T-helper 2 cell treated with Interferon-gamma antibody and Interleukin-4, amounts not matched to agents 100 ng/mL and 5 ng/mL, for 36 hours (primary cell): ENCODE measurements around the gene GAS7. TPM values are rescaled to one million over a fixed set of nuclear protein-coding genes. Genes with fewer than 3 reads are reported as not detected.

Experiments
- intact Hi-C: fragments of 100-400 bp; cut with micrococcal nuclease; formaldehyde crosslinking; loops from one replicate; pipeline ENCODE4 v1.15.1; 2023
- total RNA-seq: library from RNA; stranded (reverse); gene quantifications from 2 replicates; pipeline ENCODE4 v1.2.3, GENCODE V29; 2022

GAS7 gene
- total RNA-seq, 1 donor from 2014 or later: 0.30 TPM

DNA sequence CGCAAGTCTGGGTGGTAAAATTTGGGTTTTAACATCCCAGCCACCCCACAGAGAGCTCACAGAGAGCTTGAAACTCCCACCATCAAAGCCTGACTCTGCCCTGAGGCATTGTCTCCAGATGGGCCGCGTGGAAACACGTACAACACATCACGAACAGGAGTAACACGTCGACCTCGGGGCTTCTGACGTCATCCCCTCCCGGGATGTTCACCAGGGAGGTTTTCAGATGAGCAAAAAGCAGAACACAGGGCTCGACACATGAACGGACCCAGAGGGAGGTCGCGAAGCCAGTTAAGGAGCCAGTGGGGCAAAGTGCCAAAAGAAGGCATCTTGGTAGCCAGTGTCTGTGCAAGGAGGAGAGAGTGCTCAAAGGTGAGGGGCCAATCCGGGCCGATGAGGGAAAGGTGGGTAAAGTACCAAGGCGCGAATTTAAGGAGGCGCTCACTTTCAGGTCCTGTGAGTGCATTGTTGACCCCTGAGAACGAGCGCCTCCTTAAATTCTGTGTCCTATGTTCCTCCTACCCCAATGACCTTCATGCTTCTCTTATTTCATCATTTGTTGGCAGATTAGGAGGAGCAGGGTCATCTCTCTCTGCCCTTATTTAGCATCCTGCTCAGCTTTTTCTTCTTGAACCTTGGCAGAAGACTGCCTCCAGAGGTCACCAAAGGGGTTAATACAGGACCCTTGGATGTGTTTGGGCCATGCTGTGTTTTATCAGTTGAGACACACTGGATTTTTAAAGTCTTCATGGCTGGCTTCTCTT is 298.9 kb downstream of the GAS7 start:
- intact Hi-C loops: no loop called here

DNA sequence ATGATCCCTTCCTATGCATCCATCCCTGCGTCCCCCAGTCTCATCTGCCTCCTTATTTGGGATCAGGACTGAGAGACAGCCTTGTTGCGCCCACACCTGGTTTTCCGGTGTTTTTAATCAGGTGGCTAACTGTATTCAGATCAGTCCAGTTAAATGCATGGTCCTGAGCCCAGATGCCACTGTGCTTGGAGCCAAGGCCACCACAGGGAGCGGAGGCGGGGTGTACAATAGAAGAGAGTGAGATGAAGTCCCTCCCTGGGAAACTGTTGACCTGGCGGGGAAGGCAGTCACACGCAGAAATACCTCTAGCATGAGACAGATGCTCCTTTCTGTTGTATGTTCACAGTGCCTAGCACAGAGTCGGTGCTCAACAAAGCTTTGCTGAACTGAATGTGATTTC is 299.6 kb downstream of the GAS7 start:
- intact Hi-C loops: no loop called here

DNA sequence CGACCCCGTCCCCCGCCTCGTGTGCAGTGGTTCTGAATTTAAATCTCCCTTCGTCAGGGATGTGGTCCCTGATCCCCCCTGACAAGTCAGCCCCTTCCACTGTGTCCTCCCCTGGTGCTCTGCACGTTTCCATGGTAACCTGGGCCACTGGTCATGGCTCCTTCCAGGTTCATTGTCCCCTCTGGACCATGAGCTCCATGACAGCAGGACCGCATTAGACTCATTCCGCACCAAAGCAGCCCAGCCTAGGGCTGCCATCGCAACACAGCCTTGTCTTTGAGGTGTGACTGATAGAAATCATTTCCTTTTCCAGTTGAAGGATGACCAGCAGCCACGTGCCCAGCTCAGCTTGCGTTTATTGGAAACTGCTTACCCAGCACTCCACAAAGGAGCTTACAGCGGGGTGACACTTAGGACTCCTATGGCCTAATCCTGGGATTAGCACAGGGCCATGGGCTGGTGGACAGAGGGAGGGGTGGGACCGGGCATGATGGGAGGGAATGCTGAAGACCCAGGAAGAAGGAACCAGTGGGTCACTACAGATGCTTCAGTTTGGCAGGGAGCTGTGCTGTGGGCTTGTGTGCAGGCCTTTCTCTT is 300.9 kb downstream of the GAS7 start:
- intact Hi-C loops: no loop called here

DNA sequence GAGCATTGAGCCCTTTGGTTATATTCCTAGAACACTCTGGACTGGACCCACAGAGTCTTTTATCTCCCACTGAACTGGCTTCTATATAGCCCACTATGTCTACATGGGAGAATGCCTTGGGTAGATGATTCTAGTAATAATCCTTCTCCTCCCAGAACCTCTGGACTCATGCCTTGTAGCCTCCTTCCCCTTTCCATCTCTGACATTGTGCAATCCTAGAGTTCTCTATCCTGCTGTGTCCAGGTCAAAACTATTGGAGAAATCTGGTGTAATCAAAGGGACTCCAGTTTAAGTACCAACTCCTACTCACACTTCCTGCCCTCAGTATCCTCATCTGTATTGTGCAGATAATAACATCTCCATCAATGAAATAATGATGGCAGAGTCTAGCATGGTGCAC is 302.5 kb downstream of the GAS7 start:
- intact Hi-C loops: no loop called here

DNA sequence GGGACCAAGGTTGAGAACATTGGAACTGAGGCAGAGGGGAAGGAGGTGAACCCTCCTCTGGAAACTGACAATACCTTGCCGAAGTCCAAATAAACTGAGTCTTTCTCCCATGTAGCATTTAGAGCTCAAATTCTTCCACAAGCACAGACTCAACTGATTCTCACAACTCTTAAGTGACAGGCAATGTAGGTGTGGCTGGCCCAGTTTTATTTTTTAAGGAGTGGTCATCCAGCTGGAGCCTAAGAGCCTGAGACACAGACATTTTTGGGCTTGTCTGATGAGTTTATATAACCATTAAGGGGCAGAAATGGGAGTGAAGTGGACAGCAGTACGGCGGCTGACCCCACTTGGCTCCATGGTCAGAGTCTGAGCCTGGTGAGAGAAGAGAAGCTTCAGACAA is 304.2 kb downstream of the GAS7 start:
- intact Hi-C loops: no loop called here

DNA sequence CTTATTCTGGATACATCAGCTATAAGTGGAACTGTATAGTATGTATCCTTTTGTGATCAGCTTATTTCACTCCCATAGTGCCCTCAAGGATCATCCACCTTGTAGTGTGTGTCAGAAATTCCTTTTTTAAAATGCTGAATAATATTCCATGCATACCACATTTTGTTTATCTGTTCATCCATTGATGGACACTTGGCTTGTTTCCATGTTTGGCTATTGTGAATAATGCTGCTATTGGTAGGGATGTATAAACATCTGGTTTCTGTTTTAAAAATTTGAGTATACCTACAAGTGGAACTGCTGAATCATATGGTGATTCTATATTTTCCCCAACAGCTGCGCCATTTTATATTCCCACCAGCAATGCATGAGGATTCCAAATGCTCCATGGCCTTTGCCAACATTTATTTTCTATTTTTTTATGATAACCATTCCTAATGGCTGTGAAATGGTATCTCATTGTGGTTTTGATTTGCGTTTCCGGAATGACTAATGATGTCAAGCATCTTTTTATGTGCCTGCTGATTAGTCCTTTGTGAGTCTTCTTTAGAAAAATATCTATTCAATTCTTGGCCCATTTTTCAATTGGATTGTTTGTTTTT is 304.9 kb downstream of the GAS7 start:
- intact Hi-C loops: no loop called here

DNA sequence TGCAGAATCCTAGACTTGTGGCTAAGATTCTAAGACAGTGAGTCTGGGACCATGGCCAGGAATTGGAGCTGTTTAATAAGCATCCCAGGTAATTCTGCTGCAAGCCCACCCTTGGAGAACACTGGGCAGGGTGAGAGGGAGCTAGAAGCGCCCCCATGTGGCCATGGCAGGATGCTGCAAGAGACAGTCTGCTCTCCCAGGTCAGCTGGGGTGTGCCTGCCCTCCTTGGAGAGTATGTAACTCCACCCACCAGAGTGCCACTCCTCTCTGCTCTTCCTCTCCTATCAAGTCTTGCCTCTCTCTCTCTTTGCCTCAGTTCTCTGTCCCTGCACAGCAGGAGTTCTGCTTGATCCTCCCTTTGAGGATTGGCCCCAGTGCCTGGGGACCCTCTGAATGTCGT is 308.3 kb downstream of the GAS7 start:
- intact Hi-C loops: no loop called here

DNA sequence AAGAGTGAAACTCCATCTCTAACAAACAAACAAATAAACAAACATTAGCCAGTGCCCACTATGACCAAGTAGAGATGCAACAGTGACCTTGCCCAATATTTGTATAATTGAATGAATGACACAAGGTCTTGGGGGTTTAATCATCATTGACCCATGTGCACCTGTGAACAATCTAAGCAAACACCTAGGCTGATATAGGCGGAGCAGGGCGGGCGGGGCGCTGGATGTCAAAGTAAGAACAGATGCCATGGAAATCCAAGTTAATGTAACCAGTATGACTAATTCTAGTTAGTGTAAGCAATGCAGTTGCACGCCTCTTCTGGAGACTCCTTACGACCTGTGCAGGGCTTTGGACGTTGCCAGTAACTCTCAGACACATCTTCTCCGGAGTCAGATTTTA is 310.9 kb downstream of the GAS7 start:
- intact Hi-C loops: no loop called here

DNA sequence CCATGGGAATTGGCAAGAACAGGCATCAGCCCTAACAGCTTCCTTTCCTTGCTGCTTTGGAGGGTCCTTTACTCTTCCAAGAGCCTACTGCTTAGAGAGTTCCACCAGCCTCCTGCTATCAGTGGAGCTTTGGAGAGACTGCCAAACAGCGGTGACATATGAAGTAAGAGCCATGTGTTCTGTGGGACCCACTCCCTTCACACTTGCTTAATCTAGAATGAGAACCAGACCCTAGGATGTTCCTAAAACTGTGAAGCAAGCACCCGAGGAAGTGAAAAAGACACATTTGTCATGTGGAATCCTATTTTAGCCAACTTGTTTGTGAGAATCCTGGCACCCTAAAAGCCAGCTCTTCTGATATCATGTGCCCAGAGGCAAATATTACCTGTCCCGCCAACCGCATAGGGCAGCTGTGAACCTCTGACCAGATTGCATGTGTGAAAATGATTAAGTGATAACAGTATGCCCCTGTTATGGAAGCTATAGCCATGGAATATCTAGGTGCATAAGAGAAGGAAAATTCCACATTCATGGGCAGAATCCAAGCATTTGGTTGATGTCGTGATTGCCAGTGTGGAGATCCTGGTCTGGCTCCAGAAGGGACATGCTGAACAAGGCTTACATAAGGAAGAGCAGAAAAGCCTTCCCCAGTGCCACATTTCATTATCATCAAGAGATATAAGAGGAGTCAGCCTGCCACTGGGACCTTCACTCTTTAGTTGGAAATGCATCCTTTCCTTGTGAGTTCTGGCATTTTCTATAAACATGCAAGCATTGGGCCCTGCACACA is 312.1 kb downstream of the GAS7 start:
- intact Hi-C loops: no loop called here

DNA sequence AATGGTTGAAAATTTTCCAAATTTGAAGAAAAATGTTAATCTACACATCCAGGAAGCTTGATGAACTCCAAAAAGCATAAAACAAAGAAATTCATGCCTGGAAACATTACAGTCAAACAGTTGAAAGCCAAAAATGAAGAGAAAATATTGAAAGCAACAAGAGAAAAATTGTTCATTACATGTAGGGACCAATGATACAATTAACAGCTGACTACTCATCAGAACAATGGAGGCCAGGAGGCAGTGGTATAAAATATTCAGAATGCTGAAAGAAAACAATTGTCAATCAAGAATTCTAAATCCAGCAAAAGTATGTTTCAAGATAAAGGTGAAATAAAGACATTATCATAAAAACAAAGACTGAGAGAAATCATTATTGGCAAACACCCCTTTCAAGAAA is 315.0 kb downstream of the GAS7 start:
- intact Hi-C loops: no loop called here

DNA sequence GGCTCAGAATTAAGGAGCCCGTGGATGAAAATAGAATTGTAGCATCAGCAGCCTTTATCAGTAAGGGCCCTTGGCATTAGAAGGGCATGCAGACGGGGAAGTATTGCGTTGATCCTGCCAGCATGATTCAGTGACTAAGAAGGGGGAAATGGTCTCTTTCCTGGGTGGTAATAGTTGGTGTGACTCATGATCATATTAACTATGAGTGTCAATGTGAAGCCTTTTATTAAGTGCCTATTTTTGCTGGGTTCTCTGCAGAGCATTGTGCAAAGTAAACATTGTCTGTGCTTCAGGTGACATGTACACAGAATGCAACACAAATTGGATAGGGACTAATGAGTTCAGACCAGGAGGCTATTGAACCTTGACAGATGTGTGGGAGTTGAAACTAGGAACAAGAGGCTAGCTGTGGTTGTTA is 317.8 kb downstream of the GAS7 start:
- intact Hi-C loops: no loop called here

DNA sequence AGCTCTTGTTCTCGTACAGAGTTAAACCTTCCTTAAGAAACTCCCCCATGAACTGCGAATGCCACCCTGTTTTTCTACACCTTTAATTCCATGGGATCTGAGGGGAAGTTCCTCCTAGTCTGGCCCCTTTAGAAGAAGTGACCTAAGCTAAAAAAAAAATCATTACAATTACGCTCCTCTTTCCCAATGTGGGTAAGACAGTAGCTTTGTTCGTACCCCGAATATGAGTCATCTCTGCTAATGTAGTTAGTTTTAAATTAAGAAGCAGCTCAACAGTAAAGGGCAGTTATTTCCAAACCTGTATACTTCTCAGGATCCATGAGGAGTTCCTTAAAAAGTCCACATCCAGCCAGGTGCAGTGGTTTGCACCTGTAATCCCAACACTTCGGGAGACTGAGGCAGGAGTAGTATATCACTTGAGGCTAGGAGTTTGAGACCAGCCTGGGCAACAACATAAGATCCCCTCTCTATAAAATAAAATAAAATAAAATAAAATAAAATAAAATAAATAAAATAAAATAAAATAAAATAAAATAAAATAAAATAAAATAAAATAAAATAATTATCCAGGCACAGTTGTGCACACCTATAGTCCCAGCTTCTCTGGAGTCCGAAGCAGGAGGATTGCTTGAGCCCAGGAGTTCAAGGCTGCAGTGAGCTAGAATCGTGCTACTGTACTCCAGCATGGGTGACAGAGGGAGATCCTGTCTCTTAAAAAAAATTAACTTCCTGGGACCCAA is 319.4 kb downstream of the GAS7 start:
- intact Hi-C loops: no loop called here

DNA sequence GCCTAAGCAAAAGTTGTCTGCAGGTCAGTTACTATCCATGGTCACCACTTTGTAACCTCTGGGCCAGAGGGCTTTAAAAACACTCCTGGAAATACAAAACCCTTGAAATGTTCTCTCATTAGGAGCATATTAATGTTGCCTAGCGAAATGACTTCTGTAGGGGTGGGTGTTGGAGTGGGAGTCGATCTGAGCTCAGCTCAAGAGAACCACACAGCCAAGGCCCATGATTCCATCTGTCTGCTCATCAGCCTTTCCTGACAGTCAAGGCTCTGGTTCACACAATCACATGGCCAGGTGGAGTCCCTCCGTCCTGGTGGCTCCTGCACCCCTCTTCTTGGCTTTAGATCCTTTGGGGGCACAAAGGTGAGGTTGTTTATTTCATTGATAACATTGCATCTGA is 320.1 kb downstream of the GAS7 start:
- intact Hi-C loops: no loop called here

DNA sequence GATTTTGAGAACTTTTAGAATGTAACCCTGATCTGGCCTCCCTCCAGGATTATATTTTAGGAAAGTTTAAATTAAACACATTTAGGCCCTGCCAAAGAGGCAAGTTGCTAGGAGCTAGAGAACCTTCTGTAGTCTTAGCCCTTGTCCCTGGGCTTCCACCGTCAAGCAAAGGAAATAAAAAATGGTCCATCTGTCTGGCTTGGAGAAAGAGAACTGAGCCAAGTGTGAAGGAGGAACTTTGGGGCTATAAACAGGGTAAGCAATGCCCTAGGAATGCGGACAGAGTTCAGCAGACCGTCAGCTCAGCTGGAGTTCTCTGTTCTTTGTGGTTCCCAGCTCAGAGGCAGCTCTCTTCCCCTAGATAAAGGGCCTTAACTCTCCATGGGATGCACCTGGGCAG is 323.0 kb downstream of the GAS7 start:
- intact Hi-C loops: no loop called here

DNA sequence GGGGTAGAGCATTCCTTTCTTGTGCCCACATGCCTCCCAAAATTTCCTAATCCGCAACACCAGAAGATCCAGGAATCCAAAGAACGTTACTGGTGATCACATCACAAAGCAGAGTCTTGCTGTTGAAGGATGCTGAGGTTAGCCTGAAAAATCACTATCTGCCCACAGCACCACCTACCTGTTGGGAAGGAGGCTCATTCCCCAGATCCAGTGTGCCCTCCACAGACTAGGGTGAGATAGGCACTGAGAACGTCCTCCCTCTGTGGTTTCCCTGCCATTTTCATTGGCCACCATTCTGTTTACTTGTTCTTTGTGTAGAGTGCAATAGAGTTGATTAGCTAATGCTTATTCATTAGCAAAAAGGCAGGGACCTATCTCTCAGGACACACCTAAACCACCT is 323.7 kb downstream of the GAS7 start:
- intact Hi-C loops: no loop called here

DNA sequence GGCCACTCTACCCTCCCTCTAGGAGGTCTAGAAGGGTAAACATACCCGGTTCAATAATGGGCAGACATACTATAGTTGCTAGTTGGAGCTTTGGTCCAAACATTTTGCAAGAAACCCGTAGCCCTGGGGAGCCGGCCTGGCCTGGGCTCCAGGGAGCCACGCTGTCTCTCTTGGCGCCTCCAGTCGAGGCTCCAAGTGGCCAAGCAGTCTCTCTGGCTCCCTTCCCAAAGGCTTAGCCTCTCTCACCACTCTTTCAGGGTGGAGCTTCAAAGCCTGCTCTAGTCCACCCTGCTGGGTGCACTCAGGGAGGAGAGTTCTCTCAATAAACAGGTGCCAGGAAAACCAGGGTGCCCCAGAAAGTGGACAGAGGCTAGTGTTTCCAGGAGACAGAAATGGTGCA is 325.6 kb downstream of the GAS7 start:
- intact Hi-C loops: no loop called here

DNA sequence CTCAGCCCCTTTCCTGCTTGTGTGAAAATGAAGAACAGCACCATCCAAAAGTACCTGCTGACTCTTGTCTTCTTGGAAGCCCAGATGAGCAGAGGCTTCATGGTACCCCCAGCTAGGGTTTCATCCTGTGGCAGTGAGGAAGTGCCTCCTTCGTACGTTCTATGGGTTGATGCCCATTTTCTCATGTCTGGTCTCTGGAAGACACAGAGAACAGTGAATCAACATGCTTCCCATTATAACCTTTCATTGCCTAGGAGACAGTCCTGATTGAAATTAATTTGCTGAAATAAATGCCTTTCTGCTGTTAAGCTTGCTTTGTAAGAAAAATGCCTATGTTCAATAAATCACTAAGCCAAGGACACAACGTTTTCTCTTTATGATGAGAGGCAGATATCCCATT is 329.9 kb downstream of the GAS7 start:
- intact Hi-C loops: no loop called here

DNA sequence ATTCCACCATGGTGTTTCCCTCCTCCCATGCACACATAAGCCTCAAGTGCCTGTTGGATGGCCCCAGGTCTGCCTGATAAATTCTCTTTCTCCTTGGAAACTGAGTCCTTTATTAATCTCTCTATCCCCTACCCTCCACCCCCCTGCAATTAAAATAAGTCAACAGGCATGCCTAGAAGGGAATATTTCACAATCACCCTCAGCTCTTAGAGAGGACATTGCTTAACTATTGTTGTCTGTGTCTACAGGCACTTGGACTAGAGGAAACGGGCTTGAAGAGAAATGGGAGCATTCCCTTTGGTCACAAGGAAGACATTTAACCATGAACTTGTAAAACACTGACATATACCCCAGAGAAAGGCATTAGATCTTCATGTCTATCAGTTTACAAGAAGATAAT is 332.8 kb downstream of the GAS7 start:
- intact Hi-C loops: no loop called here

DNA sequence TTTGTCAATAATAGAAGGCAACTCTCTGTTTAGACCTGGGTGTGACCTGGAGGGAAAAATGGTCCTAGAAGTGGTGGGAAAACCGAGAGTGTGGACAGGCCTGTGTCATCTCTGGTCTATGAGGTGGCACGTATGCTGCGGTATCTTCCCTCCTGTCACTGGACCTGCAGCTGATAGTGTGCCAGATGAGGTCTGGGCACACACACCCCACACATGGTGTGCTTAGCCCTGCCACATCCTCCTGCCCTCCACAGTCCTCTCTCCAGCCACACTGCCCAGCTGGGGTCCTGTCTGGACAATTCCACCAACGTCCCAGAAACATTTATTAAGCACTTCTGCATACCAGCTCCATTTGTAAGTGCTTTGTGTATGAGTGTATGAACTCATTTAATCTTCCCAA is 335.5 kb downstream of the GAS7 start:
- intact Hi-C loops: no loop called here

DNA sequence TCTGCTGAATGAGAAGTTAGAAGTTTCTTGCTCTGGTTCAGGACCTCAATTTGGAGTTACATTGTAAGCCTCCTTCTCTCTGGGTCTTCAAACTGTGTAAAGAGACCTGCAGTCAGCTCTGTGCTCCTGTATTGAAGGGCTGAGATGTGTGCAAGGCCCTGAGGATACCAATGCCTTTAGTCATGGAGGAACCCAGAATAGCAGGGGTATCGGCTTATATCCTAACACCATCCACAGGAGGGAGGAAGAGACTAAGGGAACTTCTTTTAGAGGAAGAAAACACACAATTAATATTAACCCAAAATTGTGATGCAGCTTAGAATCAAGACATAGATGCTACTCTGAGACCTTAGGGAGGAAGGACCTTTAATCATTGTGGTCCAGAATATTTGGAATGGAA is 336.2 kb downstream of the GAS7 start:
- intact Hi-C loops: no loop called here

DNA sequence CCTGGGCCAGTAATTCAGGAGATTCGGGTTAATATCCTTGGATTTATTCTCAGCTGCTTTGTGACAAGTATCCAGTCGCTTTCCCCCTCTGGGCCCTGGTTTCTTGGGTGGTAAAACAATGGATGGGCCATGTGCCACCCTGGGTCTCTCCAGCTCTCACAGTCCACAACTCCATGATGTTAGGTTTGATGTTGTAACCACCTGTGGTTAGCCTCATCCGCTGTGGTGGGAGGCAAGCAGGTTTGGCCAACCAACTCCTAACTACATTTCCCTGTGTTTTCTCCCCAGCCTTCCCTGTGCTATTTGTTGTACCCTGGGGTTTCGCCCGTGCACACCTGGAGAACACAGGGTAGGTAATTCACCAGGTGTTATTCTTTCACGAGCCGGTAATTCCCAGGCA is 337.6 kb downstream of the GAS7 start:
- intact Hi-C loops: no loop called here
